Astrocyte (in vitro differentiated cells and primary cell): ENCODE measurements around the gene RAB35. TPM values are rescaled to one million over a fixed set of nuclear protein-coding genes. Genes with fewer than 3 reads are reported as not detected.

Experiments
- DNase-seq: peaks from one replicate; pipeline ENCODE4 v3.0.0-alpha.2; 2010; ENCODE audit warnings: low read depth
- FAIRE-seq: peaks from 2 replicates; lab custom pipeline; 2011; peaks lifted over from hg19 to GRCh38; lab: Jason Lieb, UNC
- H2AFZ ChIP-seq: 2 replicates; pipeline ENCODE4 v1.6.0; 2012; ENCODE audit warnings: low read depth, low read length, inconsistent platforms
- H3K27ac ChIP-seq: 2 replicates; pipeline ENCODE4 v1.5.1; 2011; ENCODE audit warnings: low read depth, low read length, inconsistent platforms
- H3K27me3 ChIP-seq: 2 replicates; pipeline ENCODE4 v1.6.0; 2011; ENCODE audit warnings: low read length, inconsistent platforms; ENCODE audit not compliant: insufficient read depth
- H3K36me3 ChIP-seq: 2 replicates; pipeline ENCODE4 v1.5.1; 2011; ENCODE audit warnings: low read length, inconsistent platforms; ENCODE audit not compliant: insufficient read depth
- H3K4me1 ChIP-seq: 2 replicates; pipeline ENCODE4 v1.5.1; 2011; ENCODE audit warnings: low read length, inconsistent platforms; ENCODE audit not compliant: insufficient read depth
- H3K4me2 ChIP-seq: 2 replicates; pipeline ENCODE4 v1.6.0; 2012; ENCODE audit warnings: low read length, inconsistent platforms
- H3K4me3 ChIP-seq: 2 replicates; pipeline ENCODE4 v1.5.1; 2011; ENCODE audit warnings: low read depth, mild to moderate bottlenecking, low read length, inconsistent platforms; ENCODE audit not compliant: insufficient read depth
- H3K79me2 ChIP-seq: 2 replicates; pipeline ENCODE4 v1.6.0; 2012; ENCODE audit warnings: mild to moderate bottlenecking, low read length, inconsistent platforms; ENCODE audit not compliant: insufficient read depth
- H3K9ac ChIP-seq: 2 replicates; pipeline ENCODE4 v1.6.0; 2012; ENCODE audit warnings: mild to moderate bottlenecking, low read length, inconsistent platforms
- H3K9me3 ChIP-seq: 2 replicates; pipeline ENCODE4 v1.5.1; 2012; ENCODE audit warnings: low read depth, mild to moderate bottlenecking, low read length, inconsistent platforms; ENCODE audit not compliant: insufficient read depth
- H4K20me1 ChIP-seq: 2 replicates; pipeline ENCODE4 v1.6.0; 2012; ENCODE audit warnings: low read length, inconsistent platforms; ENCODE audit not compliant: insufficient read depth
- H3K27ac Mint-ChIP-seq: one replicate; pipeline ENCODE4 v1.8.0; 2021; ENCODE audit warnings: mild to moderate bottlenecking, mixed read lengths; ENCODE audit not compliant: unreplicated experiment
- H3K27me3 Mint-ChIP-seq: one replicate; pipeline ENCODE4 v1.8.0; 2021; ENCODE audit warnings: low read depth, mixed read lengths; ENCODE audit not compliant: unreplicated experiment
- H3K36me3 Mint-ChIP-seq: one replicate; pipeline ENCODE4 v1.8.0; 2021; ENCODE audit warnings: low read depth, mixed read lengths; ENCODE audit not compliant: unreplicated experiment
- H3K4me1 Mint-ChIP-seq: one replicate; pipeline ENCODE4 v1.8.0; 2021; ENCODE audit warnings: low read depth, mixed read lengths; ENCODE audit not compliant: unreplicated experiment
- H3K4me3 Mint-ChIP-seq: one replicate; pipeline ENCODE4 v1.8.0; 2021; ENCODE audit warnings: mild to moderate bottlenecking, moderate library complexity, mixed read lengths; ENCODE audit not compliant: unreplicated experiment
- H3K9me3 Mint-ChIP-seq: one replicate; pipeline ENCODE4 v1.8.0; 2021; ENCODE audit warnings: mild to moderate bottlenecking, mixed read lengths; ENCODE audit not compliant: unreplicated experiment
- CTCF ChIP-seq: IDR thresholded peaks from 2 replicates; pipeline ENCODE4 v1.5.1; 2011; ENCODE audit warnings: low read depth, mild to moderate bottlenecking, inconsistent platforms, low read length, moderate library complexity; ENCODE audit not compliant: insufficient read depth
- EZH2 ChIP-seq: IDR thresholded peaks from 2 replicates; pipeline ENCODE4 v1.6.1; 2012; ENCODE audit warnings: mild to moderate bottlenecking, low read length, inconsistent platforms; ENCODE audit not compliant: insufficient read depth
- total RNA-seq: library from RNA; stranded (reverse); gene quantifications from 2 replicates; pipeline ENCODE4 v1.2.1, GENCODE V29; 2021

The RAB35 gene
- total RNA-seq, 1 donor from 2014 or later, result 63.3 TPM

- no peak for DNase-seq
- H3K4me1 ChIP-seq, result no peaks in the 10 kb centered on the region
- no peak for FAIRE-seq
- H3K9me3 ChIP-seq, result no peaks in the 10 kb centered on the region
- Mint-ChIP-seq H3K27me3 (no peaks in the 10 kb centered on the region), H3K4me3 (no peak overlapping the region), H3K36me3 (peaks cover 10% of the 10 kb centered on the region), H3K4me1 (peaks cover 3% of the 10 kb centered on the region), H3K27ac (no peak overlapping the region), H3K9me3 (no peaks in the 10 kb centered on the region)
- H3K4me2 ChIP-seq, result no peak overlapping the region
- no peaks in the 10 kb centered on the region for H3K27me3 ChIP-seq
- H3K79me2 ChIP-seq, result peaks cover 3% of the 10 kb centered on the region
- no peak overlapping the region for H3K4me3 ChIP-seq
- no peak overlapping the region for H3K27ac ChIP-seq
- no peak overlapping the region for H2AFZ ChIP-seq
- peaks cover 54% of the 10 kb centered on the region for H4K20me1 ChIP-seq
- no peak overlapping the region for H3K9ac ChIP-seq
- peaks cover 15% of the 10 kb centered on the region for H3K36me3 ChIP-seq
- no peak for TF ChIP-seq CTCF
- no peak for TF ChIP-seq EZH2
These were observed 23.3 kb downstream of the RAB35 start for GRCh38 chr12:120093336-120093591.

- Mint-ChIP-seq H3K27me3 (no peaks in the 10 kb centered on the region), H3K4me3 (no peak overlapping the region), H3K9me3 (no peaks in the 10 kb centered on the region), H3K36me3 (peaks cover 10% of the 10 kb centered on the region), H3K27ac (no peak overlapping the region), H3K4me1 (peaks cover 3% of the 10 kb centered on the region)
- H3K4me2 ChIP-seq, result no peak overlapping the region
- no peaks in the 10 kb centered on the region for H3K9me3 ChIP-seq
- no peaks in the 10 kb centered on the region for H3K79me2 ChIP-seq
- H3K4me1 ChIP-seq, result no peaks in the 10 kb centered on the region
- no peak overlapping the region for H3K27ac ChIP-seq
- peaks cover 13% of the 10 kb centered on the region for H3K36me3 ChIP-seq
- no peaks in the 10 kb centered on the region for H3K27me3 ChIP-seq
- no peak overlapping the region for H3K9ac ChIP-seq
- TF ChIP-seq CTCF, result no peak
- TF ChIP-seq EZH2, result no peak
- H3K4me3 ChIP-seq, result no peak overlapping the region
- FAIRE-seq (no peak), DNase-seq (no peak)
- no peak overlapping the region for H2AFZ ChIP-seq
- peaks cover 51% of the 10 kb centered on the region for H4K20me1 ChIP-seq
These were observed 23.8 kb downstream of the RAB35 start for GRCh38 chr12:120092551-120093335.

GRCh38 chr12:120091371-120092090 is 25.0 kb downstream of the RAB35 start:
- Mint-ChIP-seq H3K27ac (peak overlapping the region; percentile 16), H3K4me3 (no peak overlapping the region), H3K36me3 (peaks cover 10% of the 10 kb centered on the region), H3K9me3 (no peaks in the 10 kb centered on the region), H3K27me3 (no peaks in the 10 kb centered on the region), H3K4me1 (peaks cover 3% of the 10 kb centered on the region)
- FAIRE-seq, result no peak
- no peak overlapping the region for H3K4me3 ChIP-seq
- H3K9ac ChIP-seq, result no peak overlapping the region
- H3K36me3 ChIP-seq, result peaks cover 7% of the 10 kb centered on the region
- H3K4me1 ChIP-seq, result peaks cover 5% of the 10 kb centered on the region
- H3K4me2 ChIP-seq, result no peak overlapping the region
- H3K79me2 ChIP-seq, result no peaks in the 10 kb centered on the region
- no peak for TF ChIP-seq CTCF
- no peak for TF ChIP-seq EZH2
- H4K20me1 ChIP-seq, result peaks cover 49% of the 10 kb centered on the region
- H3K9me3 ChIP-seq, result no peaks in the 10 kb centered on the region
- H3K27me3 ChIP-seq, result no peaks in the 10 kb centered on the region
- no peak overlapping the region for H3K27ac ChIP-seq
- no peak for DNase-seq
- H2AFZ ChIP-seq, result no peak overlapping the region
